Astrocyte (in vitro differentiated cells and primary cell): ENCODE data around the gene YIF1B. TPM values are rescaled to one million over a fixed set of nuclear protein-coding genes. Genes with fewer than 3 reads are reported as not detected.

Source experiments
- DNase-seq: peaks from one replicate; pipeline ENCODE4 v3.0.0-alpha.2; 2010; ENCODE audit warnings: low read depth
- FAIRE-seq: peaks from 2 replicates; lab custom pipeline; 2011; peaks lifted over from hg19 to GRCh38; lab: Jason Lieb, UNC
- H2AFZ ChIP-seq: 2 replicates; pipeline ENCODE4 v1.6.0; 2012; ENCODE audit warnings: low read depth, low read length, inconsistent platforms
- H3K27ac ChIP-seq: 2 replicates; pipeline ENCODE4 v1.5.1; 2011; ENCODE audit warnings: low read depth, low read length, inconsistent platforms
- H3K27me3 ChIP-seq: 2 replicates; pipeline ENCODE4 v1.6.0; 2011; ENCODE audit warnings: low read length, inconsistent platforms; ENCODE audit not compliant: insufficient read depth
- H3K36me3 ChIP-seq: 2 replicates; pipeline ENCODE4 v1.5.1; 2011; ENCODE audit warnings: low read length, inconsistent platforms; ENCODE audit not compliant: insufficient read depth
- H3K4me1 ChIP-seq: 2 replicates; pipeline ENCODE4 v1.5.1; 2011; ENCODE audit warnings: low read length, inconsistent platforms; ENCODE audit not compliant: insufficient read depth
- H3K4me2 ChIP-seq: 2 replicates; pipeline ENCODE4 v1.6.0; 2012; ENCODE audit warnings: low read length, inconsistent platforms
- H3K4me3 ChIP-seq: 2 replicates; pipeline ENCODE4 v1.5.1; 2011; ENCODE audit warnings: low read depth, mild to moderate bottlenecking, low read length, inconsistent platforms; ENCODE audit not compliant: insufficient read depth
- H3K79me2 ChIP-seq: 2 replicates; pipeline ENCODE4 v1.6.0; 2012; ENCODE audit warnings: mild to moderate bottlenecking, low read length, inconsistent platforms; ENCODE audit not compliant: insufficient read depth
- H3K9ac ChIP-seq: 2 replicates; pipeline ENCODE4 v1.6.0; 2012; ENCODE audit warnings: mild to moderate bottlenecking, low read length, inconsistent platforms
- H3K9me3 ChIP-seq: 2 replicates; pipeline ENCODE4 v1.5.1; 2012; ENCODE audit warnings: low read depth, mild to moderate bottlenecking, low read length, inconsistent platforms; ENCODE audit not compliant: insufficient read depth
- H4K20me1 ChIP-seq: 2 replicates; pipeline ENCODE4 v1.6.0; 2012; ENCODE audit warnings: low read length, inconsistent platforms; ENCODE audit not compliant: insufficient read depth
- H3K27ac Mint-ChIP-seq: one replicate; pipeline ENCODE4 v1.8.0; 2021; ENCODE audit warnings: mild to moderate bottlenecking, mixed read lengths; ENCODE audit not compliant: unreplicated experiment
- H3K27me3 Mint-ChIP-seq: one replicate; pipeline ENCODE4 v1.8.0; 2021; ENCODE audit warnings: low read depth, mixed read lengths; ENCODE audit not compliant: unreplicated experiment
- H3K36me3 Mint-ChIP-seq: one replicate; pipeline ENCODE4 v1.8.0; 2021; ENCODE audit warnings: low read depth, mixed read lengths; ENCODE audit not compliant: unreplicated experiment
- H3K4me1 Mint-ChIP-seq: one replicate; pipeline ENCODE4 v1.8.0; 2021; ENCODE audit warnings: low read depth, mixed read lengths; ENCODE audit not compliant: unreplicated experiment
- H3K4me3 Mint-ChIP-seq: one replicate; pipeline ENCODE4 v1.8.0; 2021; ENCODE audit warnings: mild to moderate bottlenecking, moderate library complexity, mixed read lengths; ENCODE audit not compliant: unreplicated experiment
- H3K9me3 Mint-ChIP-seq: one replicate; pipeline ENCODE4 v1.8.0; 2021; ENCODE audit warnings: mild to moderate bottlenecking, mixed read lengths; ENCODE audit not compliant: unreplicated experiment
- EZH2 ChIP-seq: IDR thresholded peaks from 2 replicates; pipeline ENCODE4 v1.6.1; 2012; ENCODE audit warnings: mild to moderate bottlenecking, low read length, inconsistent platforms; ENCODE audit not compliant: insufficient read depth
- total RNA-seq: library from RNA; stranded (reverse); gene quantifications from 2 replicates; pipeline ENCODE4 v1.2.1, GENCODE V29; 2021
- TF ChIP-seq, protein P1 (sequence below): IDR thresholded peaks from 2 replicates; pipeline ENCODE4 v1.5.1; 2011; ENCODE audit warnings: low read depth, mild to moderate bottlenecking, inconsistent platforms, low read length, moderate library complexity; ENCODE audit not compliant: insufficient read depth

The YIF1B gene
- total RNA-seq, 1 donor from 2014 or later = 81.3 TPM

DNA sequence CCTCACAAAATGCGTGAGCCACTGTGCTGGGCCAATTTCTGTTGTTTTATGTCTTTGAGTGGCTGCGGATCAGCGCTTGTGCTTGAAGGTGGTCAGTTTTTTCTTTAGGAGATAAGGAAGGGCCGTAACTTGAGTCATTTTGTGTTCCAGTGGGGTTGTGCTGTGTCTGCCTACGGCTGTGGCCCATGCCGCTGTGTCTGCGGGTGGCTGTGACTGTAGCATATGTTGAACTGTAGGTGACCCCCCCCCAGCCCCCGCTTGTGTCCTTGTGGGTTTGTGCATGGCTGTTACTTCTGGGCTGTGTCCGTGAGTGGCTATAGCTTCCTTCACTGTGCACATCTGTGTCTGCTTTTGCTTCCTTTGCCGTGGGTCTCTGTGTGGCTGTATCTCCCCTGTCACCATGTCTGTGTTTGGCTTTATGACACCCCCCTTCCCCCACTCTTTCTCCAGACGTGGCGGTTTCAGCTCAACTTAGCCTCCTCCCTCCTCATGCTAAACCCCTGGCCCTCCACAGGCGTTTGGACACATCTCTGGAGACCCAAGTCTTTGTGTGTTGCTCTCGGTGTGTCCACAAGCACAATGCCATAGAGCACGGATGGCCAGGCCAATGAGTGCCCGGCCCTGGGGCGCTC, 60.2 kb downstream of the YIF1B start:
- no peaks in the 10 kb centered on the region for H4K20me1 ChIP-seq
- H3K9me3 Mint-ChIP-seq = no peaks in the 10 kb centered on the region
- H3K27me3 Mint-ChIP-seq = peaks cover 2% of the 10 kb centered on the region
- H3K27ac ChIP-seq = no peak overlapping the region
- peak overlapping the region; percentile 79 for H3K4me2 ChIP-seq
- H3K27me3 ChIP-seq = no peaks in the 10 kb centered on the region
- peak overlapping the region; percentile 75 for H3K4me3 Mint-ChIP-seq
- no peaks in the 10 kb centered on the region for H3K9me3 ChIP-seq
- FAIRE-seq (no peak), DNase-seq (no peak)
- peak overlapping the region; percentile 69 for H2AFZ ChIP-seq
- H3K36me3 ChIP-seq = no peaks in the 10 kb centered on the region
- peaks cover under 1% of the 10 kb centered on the region for H3K36me3 Mint-ChIP-seq
- H3K4me1 Mint-ChIP-seq = peaks cover 20% of the 10 kb centered on the region
- H3K27ac Mint-ChIP-seq = peak overlapping the region; percentile 20
- H3K9ac ChIP-seq = peak overlapping the region; percentile 9
- no peaks in the 10 kb centered on the region for H3K79me2 ChIP-seq
- no peak for TF ChIP-seq EZH2
- H3K4me1 ChIP-seq = peaks cover 15% of the 10 kb centered on the region
- peak overlapping the region; percentile 40 for H3K4me3 ChIP-seq

DNA sequence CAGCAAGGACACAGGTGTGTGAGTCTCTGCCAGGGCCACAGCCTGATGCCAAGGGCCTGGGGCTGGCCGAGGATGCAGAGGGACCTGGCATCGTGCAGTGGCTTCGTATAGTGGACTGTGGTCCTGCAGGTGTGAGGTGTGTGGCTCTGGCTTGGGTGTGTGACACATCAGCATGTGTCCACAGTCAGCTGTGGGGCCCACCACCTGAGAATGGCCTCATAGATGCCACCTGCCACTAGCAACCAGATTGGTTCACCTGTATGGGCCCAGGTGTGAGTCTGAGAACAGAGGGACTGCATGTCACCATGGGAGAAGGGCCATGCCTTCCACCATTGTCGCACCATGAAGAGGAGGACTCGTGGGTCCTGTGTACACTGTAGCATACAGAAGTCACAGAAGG, 62.0 kb downstream of the YIF1B start:
- no peak overlapping the region for H3K4me2 ChIP-seq
- H3K4me3 Mint-ChIP-seq = no peak overlapping the region
- H3K27ac Mint-ChIP-seq = no peak overlapping the region
- peaks cover 2% of the 10 kb centered on the region for H3K27me3 Mint-ChIP-seq
- H3K36me3 ChIP-seq = no peaks in the 10 kb centered on the region
- H3K27ac ChIP-seq = no peak overlapping the region
- TF ChIP-seq EZH2 = no peak
- TF ChIP-seq, protein P1, sequence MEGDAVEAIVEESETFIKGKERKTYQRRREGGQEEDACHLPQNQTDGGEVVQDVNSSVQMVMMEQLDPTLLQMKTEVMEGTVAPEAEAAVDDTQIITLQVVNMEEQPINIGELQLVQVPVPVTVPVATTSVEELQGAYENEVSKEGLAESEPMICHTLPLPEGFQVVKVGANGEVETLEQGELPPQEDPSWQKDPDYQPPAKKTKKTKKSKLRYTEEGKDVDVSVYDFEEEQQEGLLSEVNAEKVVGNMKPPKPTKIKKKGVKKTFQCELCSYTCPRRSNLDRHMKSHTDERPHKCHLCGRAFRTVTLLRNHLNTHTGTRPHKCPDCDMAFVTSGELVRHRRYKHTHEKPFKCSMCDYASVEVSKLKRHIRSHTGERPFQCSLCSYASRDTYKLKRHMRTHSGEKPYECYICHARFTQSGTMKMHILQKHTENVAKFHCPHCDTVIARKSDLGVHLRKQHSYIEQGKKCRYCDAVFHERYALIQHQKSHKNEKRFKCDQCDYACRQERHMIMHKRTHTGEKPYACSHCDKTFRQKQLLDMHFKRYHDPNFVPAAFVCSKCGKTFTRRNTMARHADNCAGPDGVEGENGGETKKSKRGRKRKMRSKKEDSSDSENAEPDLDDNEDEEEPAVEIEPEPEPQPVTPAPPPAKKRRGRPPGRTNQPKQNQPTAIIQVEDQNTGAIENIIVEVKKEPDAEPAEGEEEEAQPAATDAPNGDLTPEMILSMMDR = no peak
- H3K36me3 Mint-ChIP-seq = peaks cover 2% of the 10 kb centered on the region
- DNase-seq (no peak), FAIRE-seq (no peak)
- H3K79me2 ChIP-seq = no peaks in the 10 kb centered on the region
- H3K4me1 ChIP-seq = peaks cover 15% of the 10 kb centered on the region
- no peaks in the 10 kb centered on the region for H4K20me1 ChIP-seq
- H3K4me3 ChIP-seq = no peak overlapping the region
- no peak overlapping the region for H3K9ac ChIP-seq
- no peak overlapping the region for H2AFZ ChIP-seq
- peaks cover 20% of the 10 kb centered on the region for H3K4me1 Mint-ChIP-seq
- H3K9me3 ChIP-seq = no peaks in the 10 kb centered on the region
- no peaks in the 10 kb centered on the region for H3K27me3 ChIP-seq
- H3K9me3 Mint-ChIP-seq = no peaks in the 10 kb centered on the region

Other genes starting within 250 kb of the YIF1B start
- 4.0 and 4.5 TPM in 2 replicates for gene DPF1, start 91.7 kb downstream of the YIF1B start, total RNA-seq
- 13.4 and 18.0 TPM in 2 replicates for gene PPP1R14A, start 59.6 kb downstream of the YIF1B start, total RNA-seq
- gene SPINT2, start 51.4 kb downstream of the YIF1B start, total RNA-seq = 119 and 171 TPM in 2 replicates
- 4.9 and 5.8 TPM in 2 replicates for gene C19orf33, start 11.7 kb downstream of the YIF1B start, total RNA-seq
- 8.6 and 10.8 TPM in 2 replicates for gene KCNK6, start 3.9 kb upstream of the YIF1B start, total RNA-seq
- gene CATSPERG, start 19.9 kb upstream of the YIF1B start, total RNA-seq = 2.2 and 6.4 TPM in 2 replicates
- 215 and 218 TPM in 2 replicates for gene PSMD8, start 58.6 kb upstream of the YIF1B start, total RNA-seq
- 2.1 and 2.8 TPM in 2 replicates for gene GGN, start 72.1 kb upstream of the YIF1B start, total RNA-seq
- 17.3 and 19.0 TPM in 2 replicates for gene SPRED3, start 72.8 kb upstream of the YIF1B start, total RNA-seq
- 11.9 and 15.0 TPM in 2 replicates for gene FAM98C, start 87.1 kb upstream of the YIF1B start, total RNA-seq
- gene RASGRP4, start 110.3 kb upstream of the YIF1B start, total RNA-seq = not detected in 2 replicates
- gene RYR1, start 117.7 kb upstream of the YIF1B start, total RNA-seq = 0.05 and 0.32 TPM in 2 replicates